Measurements from ENCODE around the gene GORAB.

The GORAB gene

GRCh38 chr1:170560681-170561285 lies 28.8 kb downstream of the GORAB start:
- Histone ChIP-seq H3K4me3 (replicated peaks; ENCODE audit: low read depth, low read length) (no peak overlapping the region), H3K36me3 (ENCODE audit: control insufficient read depth, insufficient read depth, low read length) (no peaks in the 10 kb centered on the region), H3K27me3 (replicated peaks; ENCODE audit: control insufficient read depth, insufficient read depth, low read length) (no peaks in the 10 kb centered on the region)
- TF ChIP-seq CTCF (IDR thresholded peaks at IDR 0.05; ENCODE audit: insufficient read depth, low read length, poor library complexity, severe bottlenecking): no peak
- no peak for DNase-seq (ENCODE audit: extremely low read depth, insufficient read length)

DNA sequence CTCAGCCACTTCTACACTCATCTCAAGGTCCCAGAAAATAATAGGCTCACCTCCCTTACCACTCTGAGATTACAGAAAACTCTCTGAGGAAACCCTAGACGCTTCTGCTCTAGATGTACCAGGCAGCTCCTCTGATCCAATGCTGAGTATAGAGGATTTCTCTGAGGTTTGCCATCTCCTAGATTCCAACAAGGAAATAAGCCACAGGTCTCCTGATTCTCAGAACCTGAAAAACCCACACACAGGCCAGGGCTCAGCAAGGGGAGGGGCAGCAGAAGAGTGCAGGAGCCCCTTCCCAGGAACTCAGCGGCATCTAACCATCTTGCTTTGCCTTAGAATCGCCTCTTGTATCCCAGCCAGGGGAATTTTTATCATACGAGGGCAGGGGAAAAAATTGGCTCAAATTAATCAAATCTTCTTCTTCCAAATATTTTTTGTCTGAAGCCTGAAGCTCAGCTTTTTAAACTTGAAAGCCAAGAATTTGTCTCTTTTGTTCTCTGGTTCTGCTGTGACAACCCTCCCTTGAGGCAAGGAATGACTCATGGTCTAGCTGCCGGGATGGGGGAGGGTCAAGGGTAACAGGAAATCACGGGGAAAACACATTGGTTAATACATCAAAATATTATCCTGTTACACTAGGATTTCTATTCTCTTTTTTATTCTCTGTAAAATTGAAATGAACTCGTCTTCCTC lies 30.8 kb downstream of the GORAB start:
- no peaks in the 10 kb centered on the region for H3K27me3 ChIP-seq (replicated peaks; ENCODE audit: control insufficient read depth, insufficient read depth, low read length)
- no peak for DNase-seq (ENCODE audit: extremely low read depth, insufficient read length)
- TF ChIP-seq CTCF (IDR thresholded peaks at IDR 0.05; ENCODE audit: insufficient read depth, low read length, poor library complexity, severe bottlenecking): no peak
- no peak overlapping the region for H3K4me3 ChIP-seq (replicated peaks; ENCODE audit: low read depth, low read length)
- H3K36me3 ChIP-seq (ENCODE audit: control insufficient read depth, insufficient read depth, low read length): no peaks in the 10 kb centered on the region

GRCh38 chr1:170567214-170567613 lies 35.2 kb downstream of the GORAB start:
- H3K27me3 ChIP-seq (replicated peaks; ENCODE audit: control insufficient read depth, insufficient read depth, low read length): no peaks in the 10 kb centered on the region
- no peak for DNase-seq (ENCODE audit: extremely low read depth, insufficient read length)
- no peak overlapping the region for H3K4me3 ChIP-seq (replicated peaks; ENCODE audit: low read depth, low read length)
- H3K36me3 ChIP-seq (ENCODE audit: control insufficient read depth, insufficient read depth, low read length): no peaks in the 10 kb centered on the region
- TF ChIP-seq CTCF (IDR thresholded peaks at IDR 0.05; ENCODE audit: insufficient read depth, low read length, poor library complexity, severe bottlenecking): no peak

DNA sequence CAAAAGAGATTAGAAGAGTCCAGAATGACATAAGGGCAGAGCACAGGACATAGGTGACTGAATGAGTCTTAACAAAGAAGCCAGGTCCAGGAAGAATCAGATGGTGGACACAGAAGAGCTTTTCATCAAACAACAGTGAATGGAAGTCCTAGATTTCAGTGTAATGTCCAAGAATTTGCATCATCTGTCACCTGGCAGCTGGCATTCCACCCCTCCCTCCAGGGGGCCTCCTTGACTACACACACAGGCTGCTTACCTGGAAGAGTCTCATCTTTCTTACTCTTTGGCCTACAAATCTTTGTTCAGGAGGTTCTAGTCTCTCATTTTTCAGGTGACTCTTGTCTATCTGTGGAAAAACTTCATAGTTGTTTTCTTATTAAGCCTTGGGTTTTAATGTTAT lies 36.2 kb downstream of the GORAB start:
- Histone ChIP-seq H3K27me3 (replicated peaks; ENCODE audit: control insufficient read depth, insufficient read depth, low read length) (no peaks in the 10 kb centered on the region), H3K4me3 (replicated peaks; ENCODE audit: low read depth, low read length) (no peak overlapping the region), H3K36me3 (ENCODE audit: control insufficient read depth, insufficient read depth, low read length) (no peaks in the 10 kb centered on the region)
- TF ChIP-seq CTCF (IDR thresholded peaks at IDR 0.05; ENCODE audit: insufficient read depth, low read length, poor library complexity, severe bottlenecking): no peak
- DNase-seq (ENCODE audit: extremely low read depth, insufficient read length): no peak

GRCh38 chr1:170576980-170577379 lies 45.0 kb downstream of the GORAB start:
- no peak for TF ChIP-seq CTCF (IDR thresholded peaks at IDR 0.05; ENCODE audit: insufficient read depth, low read length, poor library complexity, severe bottlenecking)
- H3K4me3 ChIP-seq (replicated peaks; ENCODE audit: low read depth, low read length): no peak overlapping the region
- H3K27me3 ChIP-seq (replicated peaks; ENCODE audit: control insufficient read depth, insufficient read depth, low read length): no peaks in the 10 kb centered on the region
- DNase-seq (ENCODE audit: extremely low read depth, insufficient read length): no peak
- no peaks in the 10 kb centered on the region for H3K36me3 ChIP-seq (ENCODE audit: control insufficient read depth, insufficient read depth, low read length)
